ENCODE data around the gene KRTAP10-5.

- TF ChIP-seq CTCF (IDR thresholded peaks at IDR 0.05; ENCODE audit: insufficient read depth, low read length) (no peak), REST (IDR thresholded peaks at IDR 0.05; ENCODE audit: insufficient replicate concordance, low read depth) (no peak), POLR2AphosphoS5 (IDR thresholded peaks at IDR 0.05; ENCODE audit: low read depth) (no peak), GABPA (IDR thresholded peaks at IDR 0.05; ENCODE audit: low read depth) (no peak), SPI1 (IDR thresholded peaks at IDR 0.05; ENCODE audit: borderline replicate concordance, low read depth) (no peak)
Observed at GRCh38 chr21:44603109-44603875, 22.9 kb upstream of the KRTAP10-5 start.

Measured in HL-60 (cell line).